ENCODE results near the gene CEP350.

GRCh38 chr1:180136968-180137356 is 182.4 kb downstream of the CEP350 start:
- TF ChIP-seq CTCF (IDR thresholded peaks at IDR 0.05 in 2 of 3, conservative IDR thresholded peaks at IDR 0.05 in 1 of 3; ENCODE audit: control insufficient read depth in 2 of 3, extremely low read depth in 1 of 3, insufficient read depth in 1 of 3, low read depth in 3 of 3, low read length in 3 of 3) (no peak), ZNF274 (IDR thresholded peaks at IDR 0.05; ENCODE audit: insufficient read depth, insufficient read length) (no peak), JUNB (IDR thresholded peaks at IDR 0.05) (no peak)

Data from GM12878 (cell line).